B cell (primary cell): Measurements from ENCODE around the gene ZSCAN1. TPM values are rescaled to one million over a fixed set of nuclear protein-coding genes. Genes with fewer than 3 reads are reported as not detected.

ENCODE experiments used
- ATAC-seq: fragments of 200-7000 bp; cut with Tn5 transposase; one replicate; pipeline ENCODE4 v1.10.0; 2021; ENCODE audit warnings: low read depth, mild to moderate bottlenecking, moderate number of reproducible peaks, moderate library complexity
- CTCF ChIA-PET: fragments of 350-600 bp; sonication (Branson Sonifier 250); formaldehyde crosslinking; loops from one replicate; lab custom pipeline; 2021; ENCODE audit warnings: antibody characterized with exemption, inconsistent platforms; lab: Charles Lee
- POLR2A ChIA-PET: fragments of 350-600 bp; sonication (Branson Sonifier 250); formaldehyde crosslinking; loops from one replicate; lab custom pipeline; 2021; ENCODE audit warnings: antibody characterized with exemption; lab: Charles Lee
- DNase-seq: peaks from one replicate; pipeline ENCODE4 v3.0.0; 2013
- H2AFZ ChIP-seq: 2 replicates; pipeline ENCODE4 v1.6.1; 2012; ENCODE audit warnings: mild to moderate bottlenecking, low read depth, low read length; ENCODE audit not compliant: insufficient read depth, poor library complexity, severe bottlenecking
- H3K27ac ChIP-seq, 2 donors: 1 replicate in 1 of 2; 2 replicates in 1 of 2; pipeline ENCODE4 v1.5.1; 2012 to 2013; ENCODE audit warnings: low read length in 2 of 2, mild to moderate bottlenecking in 2 of 2, moderate library complexity in 1 of 2
- H3K27me3 ChIP-seq, 4 experiments: fragments of 200-600 bp in 1 of 4; sonication (generic) in 1 of 4; replicated peaks in 1 of 4; 1 replicate in 2 of 4; 2 replicates in 2 of 4; pipeline versions ENCODE4 v1.6.1 to v1.7.0; 2013 to 2016; ENCODE audit warnings: low read length in 3 of 4, mild to moderate bottlenecking in 2 of 4, mixed read lengths in 1 of 4, moderate library complexity in 1 of 4; ENCODE audit not compliant: insufficient read depth in 4 of 4, control insufficient read depth in 3 of 4; ENCODE audit errors: control extremely low read depth in 1 of 4
- H3K36me3 ChIP-seq, 2 experiments: replicated peaks in 1 of 2; 1 replicate in 1 of 2; 2 replicates in 1 of 2; pipeline versions ENCODE4 v1.6.1 to v1.7.1; 2013; ENCODE audit warnings: low read length in 1 of 2; ENCODE audit not compliant: insufficient read depth in 2 of 2, control insufficient read depth in 1 of 2; ENCODE audit errors: control extremely low read depth in 1 of 2, extremely low read depth in 1 of 2
- H3K4me1 ChIP-seq, 2 donors: fragments of 200-600 bp in 1 of 2; sonication (generic) in 1 of 2; 1 replicate in 1 of 2; 2 replicates in 1 of 2; pipeline versions ENCODE4 v1.5.1 to v1.6.1; 2013 to 2017; ENCODE audit warnings: low read length in 2 of 2; ENCODE audit not compliant: control insufficient read depth in 2 of 2, insufficient read depth in 2 of 2
- H3K4me2 ChIP-seq: replicated peaks from 2 replicates; pipeline ENCODE3; 2012; ENCODE audit warnings: mild to moderate bottlenecking, low read depth, low read length; ENCODE audit not compliant: poor library complexity, severe bottlenecking
- H3K4me3 ChIP-seq, 5 experiments: fragments of 200-600 bp in 1 of 5; sonication (generic) in 1 of 5; 1 replicate in 3 of 5; 2 replicates in 2 of 5; pipeline versions ENCODE4 v1.5.1 to v1.7.0; 2011 to 2016; ENCODE audit warnings: low read length in 4 of 5, mild to moderate bottlenecking in 4 of 5, low read depth in 2 of 5, control low read depth in 1 of 5, moderate library complexity in 1 of 5; ENCODE audit not compliant: insufficient read depth in 1 of 5; ENCODE audit errors: control extremely low read depth in 1 of 5, extremely low read depth in 1 of 5
- H3K79me2 ChIP-seq: fragments of 200-600 bp; sonication (generic); one replicate; pipeline ENCODE4 v1.6.0; 2016; ENCODE audit warnings: low read length; ENCODE audit not compliant: control insufficient read depth, insufficient read depth
- H3K9ac ChIP-seq: fragments of 200-600 bp; sonication (generic); 2 replicates; pipeline ENCODE4 v1.6.1; 2017; ENCODE audit warnings: mild to moderate bottlenecking, low read length, moderate library complexity
- H3K9me3 ChIP-seq, 3 donors: one replicate each; pipeline versions ENCODE4 v1.6.1 to v1.7.1; 2013; ENCODE audit warnings: low read length in 2 of 3; ENCODE audit not compliant: control insufficient read depth in 2 of 3, insufficient read depth in 1 of 3; ENCODE audit errors: control extremely low read depth in 1 of 3
- H4K20me1 ChIP-seq: 2 replicates; pipeline ENCODE4 v1.6.0; 2012; ENCODE audit warnings: mild to moderate bottlenecking, low read length; ENCODE audit not compliant: insufficient read depth, control insufficient read depth, poor library complexity, severe bottlenecking
- H3K27ac Mint-ChIP-seq: one replicate; pipeline ENCODE4 v1.8.0; 2021; ENCODE audit warnings: mixed read lengths
- H3K27me3 Mint-ChIP-seq: one replicate; pipeline ENCODE4 v1.8.0; 2021; ENCODE audit warnings: mixed read lengths
- H3K4me1 Mint-ChIP-seq: one replicate; pipeline ENCODE4 v1.8.0; 2021; ENCODE audit warnings: mixed read lengths
- H3K4me3 Mint-ChIP-seq: one replicate; pipeline ENCODE4 v1.8.0; 2021; ENCODE audit warnings: mixed read lengths
- H3K9me3 Mint-ChIP-seq: one replicate; pipeline ENCODE4 v1.8.0; 2022; ENCODE audit warnings: mixed read lengths; ENCODE audit not compliant: insufficient read depth
- EZH2 ChIP-seq: IDR thresholded peaks from 2 replicates; pipeline ENCODE4 v1.6.1; 2012; ENCODE audit warnings: borderline replicate concordance, low read depth, mild to moderate bottlenecking, moderate library complexity, low read length; ENCODE audit not compliant: insufficient read depth, poor library complexity, severe bottlenecking
- WGBS: methylation state at CpG from one replicate; pipeline ENCODE4 v1.1.5; 2013; ENCODE audit warnings: missing lambda C conversion rate; ENCODE audit not compliant: insufficient coverage; 5-methylcytosine and 5-hydroxymethylcytosine counted together
- intact Hi-C: fragments of 100-400 bp; cut with micrococcal nuclease; formaldehyde crosslinking; loops from one replicate; pipeline ENCODE4 v1.10.0; 2022
- polyA plus RNA-seq: library from polyadenylated mRNA; depleted of rRNA; stranded (reverse); fragments of >200 nt; gene quantifications from 2 replicates; pipeline ENCODE4 v1.2.3, GENCODE V29; 2012
- total RNA-seq, 2 donors: library from RNA; stranded (reverse); fragments of 120-200 nt in 1 of 2; gene quantifications; 1 replicate in 1 of 2; 2 replicates in 1 of 2; pipeline versions ENCODE4 v1.2.3 to v1.2.4, GENCODE V29; 2013 to 2022
- TF ChIP-seq, protein P1 (sequence below): fragments of 200-600 bp; IDR thresholded peaks from one replicate; pipeline ENCODE4 v1.8.0; 2022; ENCODE audit warnings: antibody characterized with exemption, mild to moderate bottlenecking

ZSCAN1 gene
- total and polyA plus RNA-seq, 2 donors (not counting 1 experiment from before 2014, with no cell fraction given), result 0.13 TPM; not detected in 1

DNA sequence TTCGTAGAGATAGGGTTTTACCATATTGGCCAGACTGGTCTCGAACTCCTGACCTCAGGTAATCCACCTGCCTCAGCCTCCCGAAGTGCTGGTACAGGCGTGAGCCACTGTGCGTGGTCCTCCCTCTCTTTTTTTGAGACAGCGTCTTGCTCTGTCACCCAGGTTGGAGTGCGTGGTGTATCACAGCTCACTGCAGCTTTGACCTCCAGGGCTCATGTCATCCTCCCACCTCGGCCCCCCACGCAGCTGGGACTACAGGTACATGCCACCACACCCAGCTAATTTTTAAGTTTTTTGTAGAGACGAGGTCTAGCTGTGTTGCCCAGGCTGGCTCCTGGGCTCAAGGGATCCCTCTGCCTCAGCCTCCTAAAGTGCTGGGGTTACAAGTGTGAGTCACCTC is 46.0 kb downstream of the ZSCAN1 start:
- H3K4me1 Mint-ChIP-seq, result no peaks in the 10 kb centered on the region
- ChIA-PET CTCF (no interaction called here), POLR2A (no interaction called here)
- Histone ChIP-seq H2AFZ (no peak overlapping the region), H3K27ac (no peak overlapping the region), H3K9me3 (peaks cover 0 to 73% (median 22%) of the 10 kb centered on the region in 3 donors), H3K4me1 (no peaks in the 10 kb centered on the region), H3K9ac (no peak overlapping the region), H4K20me1 (no peaks in the 10 kb centered on the region), H3K36me3 (peaks cover 0 to 7% of the 10 kb centered on the region in 2 experiments), H3K4me2 (no peak overlapping the region), H3K79me2 (no peaks in the 10 kb centered on the region), H3K4me3 (no peak overlapping the region), H3K27me3 (no peaks in the 10 kb centered on the region)
- H3K27ac Mint-ChIP-seq, result no peak overlapping the region
- H3K9me3 Mint-ChIP-seq, result peaks cover 18% of the 10 kb centered on the region
- WGBS, result 90% methylated on average over 10 of the region's 10 CpGs
- intact Hi-C loops, result no loop called here
- no peak for TF ChIP-seq EZH2
- TF ChIP-seq, protein P1, sequence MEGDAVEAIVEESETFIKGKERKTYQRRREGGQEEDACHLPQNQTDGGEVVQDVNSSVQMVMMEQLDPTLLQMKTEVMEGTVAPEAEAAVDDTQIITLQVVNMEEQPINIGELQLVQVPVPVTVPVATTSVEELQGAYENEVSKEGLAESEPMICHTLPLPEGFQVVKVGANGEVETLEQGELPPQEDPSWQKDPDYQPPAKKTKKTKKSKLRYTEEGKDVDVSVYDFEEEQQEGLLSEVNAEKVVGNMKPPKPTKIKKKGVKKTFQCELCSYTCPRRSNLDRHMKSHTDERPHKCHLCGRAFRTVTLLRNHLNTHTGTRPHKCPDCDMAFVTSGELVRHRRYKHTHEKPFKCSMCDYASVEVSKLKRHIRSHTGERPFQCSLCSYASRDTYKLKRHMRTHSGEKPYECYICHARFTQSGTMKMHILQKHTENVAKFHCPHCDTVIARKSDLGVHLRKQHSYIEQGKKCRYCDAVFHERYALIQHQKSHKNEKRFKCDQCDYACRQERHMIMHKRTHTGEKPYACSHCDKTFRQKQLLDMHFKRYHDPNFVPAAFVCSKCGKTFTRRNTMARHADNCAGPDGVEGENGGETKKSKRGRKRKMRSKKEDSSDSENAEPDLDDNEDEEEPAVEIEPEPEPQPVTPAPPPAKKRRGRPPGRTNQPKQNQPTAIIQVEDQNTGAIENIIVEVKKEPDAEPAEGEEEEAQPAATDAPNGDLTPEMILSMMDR, result no peak
- H3K4me3 Mint-ChIP-seq, result no peak overlapping the region
- no peak for DNase-seq
- no peaks in the 10 kb centered on the region for H3K27me3 Mint-ChIP-seq
- ATAC-seq, result no peak

DNA sequence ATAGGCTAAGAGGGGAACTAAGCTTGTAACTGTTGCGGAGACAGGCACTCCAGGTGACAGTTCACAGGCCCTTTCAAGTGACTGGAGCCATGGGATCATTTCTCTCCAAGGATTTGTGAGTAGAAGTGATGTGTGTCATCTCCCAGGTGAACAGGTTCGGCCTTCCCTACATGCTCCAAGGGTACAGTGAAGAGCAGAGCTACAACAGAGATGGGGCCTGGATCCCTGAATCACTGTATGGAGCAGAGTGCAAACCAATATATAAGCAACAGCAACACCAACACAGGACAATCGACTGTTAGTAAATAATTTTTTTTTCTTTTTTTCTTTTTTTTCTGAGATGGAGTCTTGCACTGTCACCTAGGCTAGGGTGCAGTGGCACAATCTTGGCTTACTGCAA is 49.2 kb downstream of the ZSCAN1 start:
- Histone ChIP-seq H2AFZ (no peak overlapping the region), H3K4me1 (no peaks in the 10 kb centered on the region), H3K79me2 (peaks cover 2% of the 10 kb centered on the region), H3K4me3 (no peak overlapping the region), H3K9ac (no peak overlapping the region), H3K27ac (no peak overlapping the region), H3K36me3 (peaks cover 0 to 7% of the 10 kb centered on the region in 2 experiments), H4K20me1 (no peaks in the 10 kb centered on the region), H3K27me3 (no peaks in the 10 kb centered on the region), H3K9me3 (peaks cover 0 to 89% (median 25%) of the 10 kb centered on the region in 3 donors), H3K4me2 (no peak overlapping the region)
- ChIA-PET POLR2A (no interaction called here), CTCF (no interaction called here)
- ATAC-seq (no peak), DNase-seq (no peak)
- intact Hi-C loops, result no loop called here
- Mint-ChIP-seq H3K4me1 (no peaks in the 10 kb centered on the region), H3K27ac (no peak overlapping the region), H3K9me3 (peaks cover 14% of the 10 kb centered on the region), H3K4me3 (no peak overlapping the region), H3K27me3 (no peaks in the 10 kb centered on the region)
- TF ChIP-seq, protein P1, result no peak
- no peak for TF ChIP-seq EZH2
- 100% methylated on average over 1 of the region's 3 CpGs for WGBS
